Measurements from ENCODE around the gene ST6GAL1. TPM values are rescaled to one million over a fixed set of nuclear protein-coding genes. Genes with fewer than 3 reads are reported as not detected.
"Not testable (repeated sequence)": the region's sequence is repeated elsewhere in the genome, so short reads cannot be mapped to it uniquely, and the experiment has no call there.

Gene ST6GAL1
- total and polyA plus RNA-seq, 11 donors, result 19.4 to 120 (median 69.9) TPM

- DNase-seq (no peak), ATAC-seq (peak in 1 of 4 donors; percentile 7)
- peaks cover 0 to 34% (median 10%) of the 10 kb centered on the region in 9 donors for H3K36me3 ChIP-seq
- no peaks in the 10 kb centered on the region for H3K9me3 ChIP-seq
- no peak overlapping the region for H3K4me3 ChIP-seq
- TF ChIP-seq POLR2A (IDR thresholded peaks at IDR 0.05) (no peak), CTCF (IDR thresholded peaks at IDR 0.05) (no peak)
- intact Hi-C loops (cut with DNase I), result no loop called here
- WGBS, 4 donors, result 51 to 65% (median 61%) methylated on average over 2 of the region's 2 CpGs
- H3K4me1 ChIP-seq, result peaks cover 7 to 55% (median 39%) of the 10 kb centered on the region in 12 donors
- H3K27me3 ChIP-seq, result no peaks in the 10 kb centered on the region
- peak overlapping the region in 2 of 12 donors; percentile 9 to 62 for H3K27ac ChIP-seq
Observed at GRCh38 chr3:187046033-187046432, 115.7 kb downstream of the ST6GAL1 start.

- no peak for ATAC-seq
Observed at GRCh38 chr3:187049462-187050101, 119.3 kb downstream of the ST6GAL1 start.

GRCh38 chr3:187051066-187051465 lies 120.7 kb downstream of the ST6GAL1 start:
- Histone ChIP-seq H3K27me3 (no peaks in the 10 kb centered on the region), H3K4me3 (no peak overlapping the region), H3K4me1 (peaks cover 0 to 23% (median under 1%) of the 10 kb centered on the region in 12 donors), H3K36me3 (peaks cover 0 to 48% (median 15%) of the 10 kb centered on the region in 9 donors), H3K27ac (peak overlapping the region in 1 of 12 donors; percentile 62), H3K9me3 (peaks cover 0 to 28% (median 10%) of the 10 kb centered on the region in 12 donors)
- intact Hi-C loops (cut with DNase I), result no loop called here
- no peak for DNase-seq
- 95 to 99% (median 97%) methylated on average over 5 of the region's 5 CpGs for WGBS, 4 donors
- no peak for ATAC-seq
- TF ChIP-seq CTCF (IDR thresholded peaks at IDR 0.05) (no peak), POLR2A (IDR thresholded peaks at IDR 0.05) (no peak)

More at GRCh38 chr3:187049462-187050101, 119.3 kb downstream of the ST6GAL1 start:
- intact Hi-C loops (cut with DNase I), result no loop called here
- peaks cover 0 to 21% (median 6%) of the 10 kb centered on the region in 12 donors for H3K9me3 ChIP-seq
- no peaks in the 10 kb centered on the region for H3K27me3 ChIP-seq
- TF ChIP-seq POLR2A (IDR thresholded peaks at IDR 0.05), result no peak
- no peak for TF ChIP-seq CTCF (IDR thresholded peaks at IDR 0.05)
- no peak overlapping the region for H3K4me3 ChIP-seq
- H3K36me3 ChIP-seq, result peaks cover 0 to 43% (median 15%) of the 10 kb centered on the region in 9 donors
- 79 to 98% (median 92%) methylated on average over 5 of the region's 5 CpGs for WGBS, 4 donors
- peaks cover 4 to 34% (median 14%) of the 10 kb centered on the region in 12 donors for H3K4me1 ChIP-seq
- DNase-seq, result no peak
- no peak overlapping the region for H3K27ac ChIP-seq

- ATAC-seq (peak in 3 of 4 donors; percentile 38 to 68 (median 55)), DNase-seq (no peak)
- H3K27me3 ChIP-seq, result no peaks in the 10 kb centered on the region
- no peak for TF ChIP-seq POLR2A (IDR thresholded peaks at IDR 0.05)
- TF ChIP-seq CTCF (IDR thresholded peaks at IDR 0.05), result no peak
- no peak overlapping the region for H3K4me3 ChIP-seq
- peaks cover 0 to 23% (median 0%) of the 10 kb centered on the region in 12 donors for H3K4me1 ChIP-seq
- WGBS, 4 donors, result 93 to 97% (median 95%) methylated on average over 3 of the region's 3 CpGs
- peak overlapping the region in 1 of 12 donors; percentile 62 for H3K27ac ChIP-seq
- peaks cover 0 to 55% (median 15%) of the 10 kb centered on the region in 9 donors for H3K36me3 ChIP-seq
- H3K9me3 ChIP-seq, result peaks cover 0 to 28% (median 10%) of the 10 kb centered on the region in 12 donors
- intact Hi-C loops (cut with DNase I), result no loop called here
Observed at GRCh38 chr3:187051724-187052366, 121.5 kb downstream of the ST6GAL1 start.

GRCh38 chr3:187052427-187052826 lies 122.1 kb downstream of the ST6GAL1 start:
- not testable (repeated sequence) for ATAC-seq
- 96 to 100% (median 97%) methylated on average over 2 of the region's 2 CpGs for WGBS, 4 donors
- H3K36me3 ChIP-seq, result peaks cover 0 to 60% (median 19%) of the 10 kb centered on the region in 9 donors

GRCh38 chr3:187054433-187054832 lies 124.1 kb downstream of the ST6GAL1 start:
- ATAC-seq; H3K27me3 ChIP-seq; H3K4me3 ChIP-seq; intact Hi-C loops (cut with DNase I); DNase-seq; H3K27ac ChIP-seq: not testable (repeated sequence)
- Histone ChIP-seq H3K4me1 (peaks cover 0 to 23% (median 0%) of the 10 kb centered on the region in 12 donors), H3K36me3 (peaks cover 0 to 71% (median 26%) of the 10 kb centered on the region in 9 donors), H3K9me3 (peaks cover 0 to 35% (median 12%) of the 10 kb centered on the region in 12 donors)
- 92 to 97% (median 97%) methylated on average over 2 of the region's 2 CpGs for WGBS, 4 donors

More at GRCh38 chr3:187052427-187052826, 122.1 kb downstream of the ST6GAL1 start:
- H3K27ac ChIP-seq; intact Hi-C loops (cut with DNase I); H3K4me3 ChIP-seq; DNase-seq; H3K27me3 ChIP-seq: not testable (repeated sequence)
- Histone ChIP-seq H3K9me3 (peaks cover 0 to 28% (median 10%) of the 10 kb centered on the region in 12 donors), H3K4me1 (peaks cover 0 to 23% (median 0%) of the 10 kb centered on the region in 12 donors)

All from heart left ventricle (tissue), 16 donors.